Panc1 (cell line): ENCODE results near the gene ASPN.

ENCODE experiments used
- CTCF ChIP-seq: fragments of 450-650 bp; IDR thresholded peaks from 2 replicates; pipeline ENCODE4 v1.5.1; 2017; ENCODE audit warnings: mild to moderate bottlenecking
- POLR2AphosphoS5 ChIP-seq: IDR thresholded peaks from 2 replicates; pipeline ENCODE4 v1.6.1; 2012; ENCODE audit warnings: mild to moderate bottlenecking, low read depth, low read length, moderate library complexity
- REST ChIP-seq, 2 experiments: IDR thresholded peaks; 2 replicates each; pipeline ENCODE4 v1.6.1; 2011 to 2012; ENCODE audit warnings: low read depth in 2 of 2, control low read depth in 1 of 2, low read length in 1 of 2, mild to moderate bottlenecking in 1 of 2, moderate library complexity in 1 of 2; ENCODE audit not compliant: insufficient read depth in 1 of 2
- SIN3A ChIP-seq: IDR thresholded peaks from 2 replicates; pipeline ENCODE4 v1.6.1; 2012; ENCODE audit warnings: low read depth, mild to moderate bottlenecking, low read length, moderate library complexity, borderline replicate concordance; ENCODE audit not compliant: insufficient read depth

GRCh38 chr9:92432972-92433548 lies 49.2 kb downstream of the ASPN start:
- no peak for TF ChIP-seq CTCF
- TF ChIP-seq REST (IDR thresholded peaks at IDR 0.05; ENCODE audit: insufficient read depth in 1 of 2, low read depth in 2 of 2, low read length in 1 of 2): no peak
- no peak for TF ChIP-seq POLR2AphosphoS5
- no peak for TF ChIP-seq SIN3A
